ENCODE results near the gene NDUFA13. TPM values are rescaled to one million over a fixed set of nuclear protein-coding genes. Genes with fewer than 3 reads are reported as not detected.

NDUFA13 gene
- total RNA-seq, 1 donor from 2014 or later: 47.9 TPM

DNA sequence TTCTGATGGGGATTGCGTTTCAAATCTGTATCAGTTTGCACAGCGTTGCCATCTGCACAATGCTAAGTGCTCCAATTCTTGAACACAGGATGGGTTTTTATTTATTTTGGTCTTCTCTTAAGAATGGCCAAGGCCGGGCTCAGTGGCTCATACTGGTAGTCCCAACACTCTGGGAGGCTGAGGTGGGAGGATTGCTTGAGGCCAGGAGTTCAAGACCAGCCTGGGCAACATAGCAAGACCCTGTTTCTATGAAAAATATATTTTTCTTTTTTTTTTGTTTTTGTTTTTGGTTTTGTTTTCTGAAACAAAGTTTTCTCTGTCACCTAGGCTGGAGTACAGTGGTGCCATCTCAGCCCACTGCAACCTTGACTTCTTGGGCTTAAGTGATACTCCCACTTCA, 7.2 kb downstream of the NDUFA13 start:
- Histone ChIP-seq H3K9me3 (no peaks in the 10 kb centered on the region), H3K4me1 (peaks cover 2% of the 10 kb centered on the region), H3K36me3 (peaks cover 0 to 23% of the 10 kb centered on the region in 2 donors), H3K27ac (no peak overlapping the region), H3K4me3 (no peak overlapping the region), H3K27me3 (no peaks in the 10 kb centered on the region)
- intact Hi-C loops (cut with DNase I): no loop called here
- no peak for DNase-seq (ENCODE audit: extremely low spot score in 2 of 2)
- TF ChIP-seq, protein P1, sequence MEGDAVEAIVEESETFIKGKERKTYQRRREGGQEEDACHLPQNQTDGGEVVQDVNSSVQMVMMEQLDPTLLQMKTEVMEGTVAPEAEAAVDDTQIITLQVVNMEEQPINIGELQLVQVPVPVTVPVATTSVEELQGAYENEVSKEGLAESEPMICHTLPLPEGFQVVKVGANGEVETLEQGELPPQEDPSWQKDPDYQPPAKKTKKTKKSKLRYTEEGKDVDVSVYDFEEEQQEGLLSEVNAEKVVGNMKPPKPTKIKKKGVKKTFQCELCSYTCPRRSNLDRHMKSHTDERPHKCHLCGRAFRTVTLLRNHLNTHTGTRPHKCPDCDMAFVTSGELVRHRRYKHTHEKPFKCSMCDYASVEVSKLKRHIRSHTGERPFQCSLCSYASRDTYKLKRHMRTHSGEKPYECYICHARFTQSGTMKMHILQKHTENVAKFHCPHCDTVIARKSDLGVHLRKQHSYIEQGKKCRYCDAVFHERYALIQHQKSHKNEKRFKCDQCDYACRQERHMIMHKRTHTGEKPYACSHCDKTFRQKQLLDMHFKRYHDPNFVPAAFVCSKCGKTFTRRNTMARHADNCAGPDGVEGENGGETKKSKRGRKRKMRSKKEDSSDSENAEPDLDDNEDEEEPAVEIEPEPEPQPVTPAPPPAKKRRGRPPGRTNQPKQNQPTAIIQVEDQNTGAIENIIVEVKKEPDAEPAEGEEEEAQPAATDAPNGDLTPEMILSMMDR (IDR thresholded peaks at IDR 0.05): no peak
- TF ChIP-seq POLR2A (IDR thresholded peaks at IDR 0.05) (no peak), POLR2AphosphoS5 (IDR thresholded peaks at IDR 0.05; ENCODE audit: insufficient read depth in 1 of 2, low read depth in 1 of 2) (no peak)

DNA sequence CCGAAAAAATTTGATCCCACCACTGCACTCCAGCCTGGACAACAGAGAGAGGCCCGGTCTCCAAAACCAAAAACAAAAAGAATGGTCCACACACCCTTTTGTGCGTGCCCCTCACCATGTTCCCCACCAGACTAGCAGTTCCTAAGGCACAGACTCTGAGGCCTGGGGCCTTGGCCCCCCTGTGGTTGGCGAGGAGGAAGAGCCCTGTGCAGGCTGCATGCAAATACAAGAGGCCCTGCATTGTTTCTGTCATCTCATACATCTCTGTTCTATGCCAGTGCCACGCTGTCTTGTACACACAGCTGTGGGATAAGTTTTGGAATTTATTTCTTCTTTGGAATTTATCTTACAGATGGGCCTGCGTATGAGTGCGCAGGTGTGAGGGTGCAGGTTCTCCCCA, 8.0 kb downstream of the NDUFA13 start:
- TF ChIP-seq POLR2A (IDR thresholded peaks at IDR 0.05): no peak
- TF ChIP-seq POLR2AphosphoS5 (IDR thresholded peaks at IDR 0.05; ENCODE audit: insufficient read depth in 1 of 2, low read depth in 1 of 2): no peak
- TF ChIP-seq, protein P1 (IDR thresholded peaks at IDR 0.05): no peak
- intact Hi-C loops (cut with DNase I): no loop called here
- Histone ChIP-seq H3K27me3 (no peaks in the 10 kb centered on the region), H3K9me3 (no peaks in the 10 kb centered on the region), H3K36me3 (peaks cover 0 to 23% of the 10 kb centered on the region in 2 donors), H3K4me3 (no peak overlapping the region), H3K27ac (no peak overlapping the region), H3K4me1 (peaks cover 6% of the 10 kb centered on the region)
- no peak for DNase-seq (ENCODE audit: extremely low spot score in 2 of 2)

GRCh38 chr19:19525611-19526380, 9.8 kb downstream of the NDUFA13 start:
- H3K9me3 ChIP-seq: no peaks in the 10 kb centered on the region
- no peak overlapping the region for H3K4me3 ChIP-seq
- no peaks in the 10 kb centered on the region for H3K27me3 ChIP-seq
- DNase-seq (ENCODE audit: extremely low spot score in 2 of 2): no peak
- intact Hi-C loops (cut with DNase I): no loop called here
- TF ChIP-seq POLR2A (IDR thresholded peaks at IDR 0.05) (no peak), POLR2AphosphoS5 (IDR thresholded peaks at IDR 0.05; ENCODE audit: insufficient read depth in 1 of 2, low read depth in 1 of 2) (no peak)
- TF ChIP-seq, protein P1 (IDR thresholded peaks at IDR 0.05): no peak
- peaks cover 0 to 23% of the 10 kb centered on the region in 2 donors for H3K36me3 ChIP-seq
- H3K27ac ChIP-seq: no peak overlapping the region
- H3K4me1 ChIP-seq: peaks cover 8% of the 10 kb centered on the region

GRCh38 chr19:19526581-19527370, 10.8 kb downstream of the NDUFA13 start:
- DNase-seq (ENCODE audit: extremely low spot score in 2 of 2): no peak
- TF ChIP-seq POLR2A (IDR thresholded peaks at IDR 0.05) (no peak), POLR2AphosphoS5 (IDR thresholded peaks at IDR 0.05; ENCODE audit: insufficient read depth in 1 of 2, low read depth in 1 of 2) (no peak)
- TF ChIP-seq, protein P1 (IDR thresholded peaks at IDR 0.05): no peak
- no peak overlapping the region for H3K27ac ChIP-seq
- H3K27me3 ChIP-seq: no peaks in the 10 kb centered on the region
- peaks cover 8% of the 10 kb centered on the region for H3K4me1 ChIP-seq
- intact Hi-C loops (cut with DNase I): no loop called here
- no peak overlapping the region for H3K4me3 ChIP-seq
- H3K36me3 ChIP-seq: peaks cover 0 to 23% of the 10 kb centered on the region in 2 donors
- no peaks in the 10 kb centered on the region for H3K9me3 ChIP-seq

DNA sequence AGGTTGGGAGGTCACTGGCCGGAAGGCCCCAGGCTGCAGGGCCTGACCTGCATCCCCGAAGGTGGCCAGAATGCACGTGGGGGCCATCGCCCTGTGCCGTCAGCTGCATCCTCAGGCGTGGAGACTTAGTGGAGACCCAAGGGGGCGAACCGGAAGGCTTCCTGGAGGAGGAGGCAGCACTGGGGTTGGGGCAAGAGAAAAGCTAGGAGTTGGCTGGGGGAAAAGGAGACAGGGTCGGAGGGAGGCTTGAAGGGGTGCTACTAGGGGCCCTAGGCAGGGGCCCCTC, 11.3 kb downstream of the NDUFA13 start:
- no peak for DNase-seq (ENCODE audit: extremely low spot score in 2 of 2)
- H3K27me3 ChIP-seq: no peaks in the 10 kb centered on the region
- TF ChIP-seq POLR2A (IDR thresholded peaks at IDR 0.05): no peak
- TF ChIP-seq POLR2AphosphoS5 (IDR thresholded peaks at IDR 0.05; ENCODE audit: insufficient read depth in 1 of 2, low read depth in 1 of 2): no peak
- TF ChIP-seq, protein P1 (IDR thresholded peaks at IDR 0.05): no peak
- intact Hi-C loops (cut with DNase I): no loop called here
- H3K27ac ChIP-seq: no peak overlapping the region
- peaks cover 0 to 23% of the 10 kb centered on the region in 2 donors for H3K36me3 ChIP-seq
- H3K9me3 ChIP-seq: no peaks in the 10 kb centered on the region
- no peak overlapping the region for H3K4me3 ChIP-seq
- peaks cover 13% of the 10 kb centered on the region for H3K4me1 ChIP-seq
